ENCODE data around the gene SPG21.

- TF ChIP-seq, protein P1, sequence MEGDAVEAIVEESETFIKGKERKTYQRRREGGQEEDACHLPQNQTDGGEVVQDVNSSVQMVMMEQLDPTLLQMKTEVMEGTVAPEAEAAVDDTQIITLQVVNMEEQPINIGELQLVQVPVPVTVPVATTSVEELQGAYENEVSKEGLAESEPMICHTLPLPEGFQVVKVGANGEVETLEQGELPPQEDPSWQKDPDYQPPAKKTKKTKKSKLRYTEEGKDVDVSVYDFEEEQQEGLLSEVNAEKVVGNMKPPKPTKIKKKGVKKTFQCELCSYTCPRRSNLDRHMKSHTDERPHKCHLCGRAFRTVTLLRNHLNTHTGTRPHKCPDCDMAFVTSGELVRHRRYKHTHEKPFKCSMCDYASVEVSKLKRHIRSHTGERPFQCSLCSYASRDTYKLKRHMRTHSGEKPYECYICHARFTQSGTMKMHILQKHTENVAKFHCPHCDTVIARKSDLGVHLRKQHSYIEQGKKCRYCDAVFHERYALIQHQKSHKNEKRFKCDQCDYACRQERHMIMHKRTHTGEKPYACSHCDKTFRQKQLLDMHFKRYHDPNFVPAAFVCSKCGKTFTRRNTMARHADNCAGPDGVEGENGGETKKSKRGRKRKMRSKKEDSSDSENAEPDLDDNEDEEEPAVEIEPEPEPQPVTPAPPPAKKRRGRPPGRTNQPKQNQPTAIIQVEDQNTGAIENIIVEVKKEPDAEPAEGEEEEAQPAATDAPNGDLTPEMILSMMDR (IDR thresholded peaks at IDR 0.05): no peak
- TF ChIP-seq POLR2A (IDR thresholded peaks at IDR 0.05; ENCODE audit: low read depth) (no peak), POLR2AphosphoS5 (IDR thresholded peaks at IDR 0.05) (no peak)
Observed at GRCh38 chr15:65038428-65038827, 48.7 kb upstream of the SPG21 start.
